HT-29 (cell line): Measurements from ENCODE around the gene MAP3K20. TPM values are rescaled to one million over a fixed set of nuclear protein-coding genes. Genes with fewer than 3 reads are reported as not detected.
A peak's percentile ranks its signal among the peaks of the same experiment; 100 is the strongest.
"Not testable (repeated sequence)": the region's sequence is repeated elsewhere in the genome, so short reads cannot be mapped to it uniquely, and the experiment has no call there.

Experiments
- DNase-seq: peaks from one replicate; pipeline ENCODE4 v3.0.0-alpha.2; 2015; ENCODE audit warnings: low spot score
- total RNA-seq: library from RNA; depleted of rRNA; stranded (reverse); fragments of >200 nt; shearing (Covaris generic); gene quantifications from 2 replicates; pipeline ENCODE4 v1.2.3, GENCODE V29; 2014

MAP3K20 gene
- total RNA-seq, 1 experiment from 2014 or later: 18.4 TPM

DNA sequence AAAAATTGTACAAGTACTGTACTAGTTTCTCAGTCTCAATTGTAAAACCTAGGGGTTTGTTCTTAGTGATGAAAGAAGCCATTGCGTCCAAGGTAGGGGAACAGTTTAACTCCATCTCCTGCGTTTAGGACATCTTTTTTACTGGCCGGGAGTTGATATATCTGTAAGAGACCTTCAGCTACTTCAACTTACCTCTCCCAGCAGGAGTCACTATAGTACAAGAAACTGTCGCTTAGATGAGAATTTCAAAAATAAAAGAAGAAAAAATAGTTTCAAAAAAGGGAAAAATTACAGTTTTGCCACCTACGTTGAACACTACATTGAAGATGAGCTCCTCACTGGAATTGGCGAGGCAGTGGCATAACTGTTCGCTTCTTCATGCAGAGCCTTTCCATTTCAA is 122.7 kb downstream of the MAP3K20 start:
- no peak for DNase-seq

DNA sequence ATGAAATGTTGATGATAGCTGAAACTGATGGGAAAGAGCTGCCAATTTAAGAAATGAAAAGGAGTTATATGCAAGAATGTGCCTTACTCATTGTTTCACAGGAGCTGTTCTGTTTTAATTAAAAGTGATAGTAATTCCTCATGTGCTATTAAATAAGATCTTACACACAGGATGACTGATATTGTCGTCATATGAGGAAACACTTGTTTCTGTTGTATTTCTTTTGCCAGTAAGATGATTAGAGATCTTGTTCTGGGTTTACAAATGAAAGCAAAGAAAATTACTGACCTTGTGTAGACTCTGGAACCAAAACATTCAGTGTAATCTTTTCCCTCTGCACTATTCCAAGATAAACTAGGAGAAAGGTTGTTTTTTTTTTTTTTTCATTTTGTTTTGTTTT is 123.6 kb downstream of the MAP3K20 start:
- no peak for DNase-seq

DNA sequence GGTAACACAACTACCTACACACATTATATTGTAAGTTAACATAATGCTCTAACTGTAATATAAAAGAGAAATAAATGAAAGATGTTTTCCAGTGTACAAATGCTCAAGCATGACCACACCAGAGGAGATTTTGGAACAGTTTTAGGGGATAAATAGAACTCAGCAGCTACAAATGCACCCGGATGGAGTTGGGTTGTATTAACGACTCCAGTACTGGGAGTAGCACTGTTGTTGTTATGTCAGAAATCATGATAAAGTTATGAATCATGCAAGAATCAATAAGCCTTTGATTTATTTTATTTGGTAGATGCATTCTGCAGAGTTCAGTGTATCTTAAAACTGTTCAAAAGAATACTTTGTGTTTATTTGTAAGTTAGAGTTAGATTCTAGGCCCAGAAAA is 126.9 kb downstream of the MAP3K20 start:
- DNase-seq: peak; percentile 36

DNA sequence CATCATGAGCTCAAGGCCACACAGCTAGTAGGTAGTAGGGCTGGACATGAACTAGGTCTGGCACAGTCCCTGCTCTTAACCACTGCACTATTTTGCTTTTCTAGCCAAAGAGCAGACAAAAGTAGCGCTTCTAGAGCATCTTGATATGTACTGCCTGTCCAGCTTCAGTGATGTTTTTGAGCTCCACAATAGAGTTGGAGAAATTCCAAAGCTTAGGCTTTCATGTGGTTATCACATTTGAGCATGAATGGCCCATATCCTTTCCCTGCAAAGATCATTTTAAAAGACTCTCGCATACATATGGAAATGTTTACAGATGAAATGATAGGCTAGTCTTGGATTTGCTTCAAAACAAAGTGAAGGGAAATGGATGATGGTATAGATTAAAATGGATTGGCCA is 128.7 kb downstream of the MAP3K20 start:
- no peak for DNase-seq

DNA sequence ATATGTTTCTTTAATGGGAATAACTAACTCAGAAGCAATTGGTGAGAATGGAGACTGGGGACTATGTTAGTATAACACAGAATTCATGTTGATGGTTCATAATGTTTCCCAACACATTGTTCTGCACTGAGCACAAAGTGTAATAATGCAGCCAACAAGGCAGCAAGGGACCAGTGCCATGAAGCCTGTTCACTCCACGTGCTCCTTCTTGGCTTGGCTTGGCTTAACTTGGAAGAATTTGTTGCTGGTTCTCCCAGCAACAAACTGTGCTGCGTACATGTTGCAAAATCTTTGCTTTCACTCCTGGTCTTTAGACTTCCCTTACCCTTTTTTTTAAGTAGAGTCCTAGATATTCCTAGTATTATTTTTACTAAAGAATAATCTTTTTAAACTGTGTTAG is 129.7 kb downstream of the MAP3K20 start:
- DNase-seq: no peak

DNA sequence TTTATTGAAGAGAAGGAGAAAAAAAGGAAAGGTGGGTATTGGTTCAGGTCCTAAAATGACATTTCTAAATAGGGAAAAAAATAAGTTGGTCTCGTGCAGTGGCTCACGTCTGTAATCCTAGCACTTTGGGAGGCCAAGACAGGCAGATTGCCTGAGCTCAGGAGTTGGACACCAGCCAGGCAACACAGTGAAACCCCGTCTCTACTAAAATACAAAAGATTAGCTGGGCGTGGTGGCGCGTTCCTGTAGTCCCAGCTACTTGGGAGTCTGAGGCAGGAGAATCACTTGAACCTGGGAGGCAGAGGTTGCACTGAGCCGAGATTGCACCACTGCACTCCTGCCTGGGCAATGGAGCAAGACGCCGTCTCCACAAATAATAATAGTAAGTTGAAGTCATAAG is 131.5 kb downstream of the MAP3K20 start:
- DNase-seq: not testable (repeated sequence)

DNA sequence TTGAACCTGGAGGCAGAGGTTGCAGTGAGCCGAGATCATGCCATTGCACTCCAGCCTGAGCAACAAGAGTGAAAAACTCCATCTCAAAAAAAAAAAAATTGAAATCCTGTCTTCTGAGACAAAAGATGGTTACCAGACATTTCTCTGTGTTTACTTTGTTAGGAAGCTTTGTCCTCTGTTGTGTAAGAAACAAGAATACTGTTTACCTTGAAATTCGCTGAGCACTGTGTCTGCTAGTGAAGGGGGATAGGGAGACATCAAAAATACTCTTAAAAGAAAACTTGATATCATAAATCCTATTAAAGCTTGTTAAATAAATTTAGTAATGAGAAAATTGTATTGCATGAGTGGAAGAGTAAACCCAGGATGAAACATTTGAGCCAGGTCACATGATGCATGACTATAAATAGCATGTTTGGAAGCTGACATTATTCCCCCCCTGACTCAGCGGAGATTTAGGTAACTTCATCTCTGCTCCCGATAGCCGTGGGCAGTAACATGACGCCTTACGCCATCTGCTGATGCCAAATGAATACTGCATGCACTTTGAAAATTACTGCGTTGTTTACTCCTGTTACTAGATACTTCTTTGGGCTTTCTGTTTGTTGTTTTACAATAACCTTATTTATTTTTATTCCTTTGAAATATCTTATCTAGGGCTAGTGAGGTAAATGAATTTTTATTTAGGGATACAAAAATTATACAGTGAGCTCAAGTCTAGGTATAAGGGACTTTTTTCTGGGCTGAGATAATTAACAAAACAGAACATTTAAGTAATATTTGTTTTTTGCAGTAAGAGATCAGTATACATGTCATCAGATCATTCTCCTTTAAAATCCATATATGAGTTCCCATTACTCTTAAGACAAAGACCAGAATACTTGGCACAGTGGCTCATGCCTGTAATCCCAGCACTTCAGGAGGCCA is 134.9 kb downstream of the MAP3K20 start:
- peak; percentile 79 for DNase-seq

DNA sequence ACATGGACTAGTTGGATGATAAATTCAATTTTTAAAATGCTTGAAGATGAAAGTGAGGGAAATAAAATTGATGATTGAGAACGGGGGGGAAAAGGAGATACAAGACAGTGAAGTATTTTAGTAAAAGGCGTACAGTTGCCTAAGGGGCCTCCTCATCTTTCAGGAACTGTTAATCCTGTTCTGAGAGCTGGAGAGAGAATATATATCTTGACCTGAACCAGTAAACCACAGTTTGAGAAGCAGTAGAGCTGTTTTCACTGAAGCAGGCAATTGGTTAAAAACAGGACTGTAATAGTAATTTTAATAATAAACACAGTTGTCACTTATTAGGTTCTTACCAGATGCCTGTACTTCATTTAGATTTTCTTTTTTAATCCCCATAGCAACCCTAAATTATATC is 137.5 kb downstream of the MAP3K20 start:
- no peak for DNase-seq

DNA sequence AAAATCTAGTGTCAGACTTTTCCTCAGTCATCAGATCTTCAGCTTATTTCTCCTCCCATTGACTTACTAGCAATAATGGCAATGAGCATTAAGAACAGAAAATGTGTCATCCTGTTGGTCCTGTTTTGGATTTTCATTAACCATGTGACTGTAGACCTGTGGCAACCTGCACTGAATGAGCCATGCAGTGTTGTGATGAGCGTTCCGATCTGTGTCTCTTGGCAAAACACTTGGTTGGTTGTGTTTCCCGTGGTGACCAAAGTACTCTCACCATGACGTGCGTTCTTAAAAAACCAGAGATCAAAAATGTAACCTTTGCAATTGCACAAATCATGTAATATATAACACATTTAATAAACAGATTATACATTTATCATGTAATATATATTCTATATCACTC is 138.6 kb downstream of the MAP3K20 start:
- no peak for DNase-seq

DNA sequence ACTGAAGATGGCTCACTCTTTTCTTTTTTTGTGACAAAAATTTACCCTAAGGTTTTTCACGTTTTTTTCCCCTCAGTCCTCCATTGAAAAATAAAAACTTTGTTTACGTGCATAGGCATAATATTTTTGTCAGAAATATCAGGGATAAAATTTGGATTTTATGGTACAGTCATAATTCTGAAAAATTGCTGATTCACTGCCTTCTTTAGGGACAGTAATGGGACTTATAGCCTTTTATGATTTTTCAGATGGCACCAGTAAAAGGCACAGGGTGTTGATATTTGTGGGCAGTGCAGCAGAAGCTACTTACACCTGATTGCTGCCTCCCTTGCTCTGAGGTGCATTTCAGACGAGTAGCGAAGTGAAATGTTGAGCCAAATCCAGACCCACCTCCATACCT is 139.7 kb downstream of the MAP3K20 start:
- no peak for DNase-seq

DNA sequence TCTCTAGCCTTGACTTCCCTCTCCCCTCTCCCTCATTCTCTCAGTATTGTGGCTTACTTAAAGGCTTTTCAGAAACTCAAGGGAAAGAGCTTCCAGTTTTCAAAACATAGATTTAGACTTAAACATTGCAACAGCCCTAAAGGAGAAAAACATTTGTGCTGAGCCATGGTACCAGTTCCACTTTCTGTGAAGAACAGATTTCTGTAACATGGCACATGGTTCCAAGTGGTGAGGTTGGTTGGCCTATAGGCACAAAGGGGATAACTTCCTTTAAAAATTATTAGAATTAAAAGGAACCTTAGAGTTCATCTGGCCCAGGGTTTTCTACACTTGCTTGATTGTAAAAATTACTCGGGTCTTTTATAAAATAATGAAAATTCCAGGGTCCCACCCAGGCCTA is 140.4 kb downstream of the MAP3K20 start:
- DNase-seq: no peak

DNA sequence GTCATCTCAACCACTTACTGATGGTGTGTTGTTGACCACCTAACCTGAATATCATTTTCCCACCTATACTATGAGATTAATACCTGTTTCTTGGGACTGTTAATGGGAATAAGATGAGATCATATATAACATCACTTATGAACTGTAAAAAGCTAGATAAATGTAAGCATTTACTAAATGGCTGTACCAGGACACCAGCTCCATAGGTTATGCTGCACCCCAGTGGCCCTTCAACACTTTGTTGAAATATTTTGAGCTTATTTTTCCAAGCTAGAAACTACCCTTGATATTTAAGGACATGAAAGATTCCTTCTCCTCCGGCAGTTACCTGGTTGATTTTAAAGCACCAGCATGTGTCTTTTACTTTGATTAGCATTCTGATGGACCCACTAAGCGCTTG is 141.0 kb downstream of the MAP3K20 start:
- no peak for DNase-seq

DNA sequence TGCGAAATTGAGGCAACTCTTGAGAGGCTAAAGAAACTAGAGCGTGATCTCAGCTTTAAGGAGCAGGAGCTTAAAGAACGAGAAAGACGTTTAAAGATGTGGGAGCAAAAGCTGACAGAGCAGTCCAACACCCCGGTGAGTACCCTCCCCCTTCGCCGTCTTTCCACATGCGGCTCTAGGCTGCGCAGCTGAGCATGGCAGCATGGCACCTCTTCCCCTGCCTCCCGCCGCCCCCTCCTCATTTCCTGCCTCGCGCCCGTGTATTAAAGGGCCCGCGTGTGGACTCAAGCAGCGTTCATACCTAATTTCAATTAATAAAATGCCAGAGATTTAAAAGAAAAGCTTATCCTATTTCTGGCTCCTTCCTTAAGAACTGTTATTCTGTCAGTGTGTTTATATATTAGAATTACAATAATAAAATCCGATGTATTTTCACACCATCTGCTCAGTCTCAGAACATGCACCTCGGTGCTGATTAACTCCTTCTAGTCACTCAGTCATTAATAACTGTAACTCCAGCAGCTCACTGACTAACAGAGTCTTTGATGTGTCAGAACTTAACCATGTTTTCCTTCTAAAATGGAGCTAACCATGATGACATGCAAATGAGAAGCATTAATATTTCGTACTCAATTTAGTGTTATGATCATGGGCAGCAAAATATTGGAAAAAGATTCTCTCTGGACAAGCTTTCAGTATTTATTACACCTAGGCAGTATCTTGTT is 141.6 kb downstream of the MAP3K20 start:
- DNase-seq: no peak

DNA sequence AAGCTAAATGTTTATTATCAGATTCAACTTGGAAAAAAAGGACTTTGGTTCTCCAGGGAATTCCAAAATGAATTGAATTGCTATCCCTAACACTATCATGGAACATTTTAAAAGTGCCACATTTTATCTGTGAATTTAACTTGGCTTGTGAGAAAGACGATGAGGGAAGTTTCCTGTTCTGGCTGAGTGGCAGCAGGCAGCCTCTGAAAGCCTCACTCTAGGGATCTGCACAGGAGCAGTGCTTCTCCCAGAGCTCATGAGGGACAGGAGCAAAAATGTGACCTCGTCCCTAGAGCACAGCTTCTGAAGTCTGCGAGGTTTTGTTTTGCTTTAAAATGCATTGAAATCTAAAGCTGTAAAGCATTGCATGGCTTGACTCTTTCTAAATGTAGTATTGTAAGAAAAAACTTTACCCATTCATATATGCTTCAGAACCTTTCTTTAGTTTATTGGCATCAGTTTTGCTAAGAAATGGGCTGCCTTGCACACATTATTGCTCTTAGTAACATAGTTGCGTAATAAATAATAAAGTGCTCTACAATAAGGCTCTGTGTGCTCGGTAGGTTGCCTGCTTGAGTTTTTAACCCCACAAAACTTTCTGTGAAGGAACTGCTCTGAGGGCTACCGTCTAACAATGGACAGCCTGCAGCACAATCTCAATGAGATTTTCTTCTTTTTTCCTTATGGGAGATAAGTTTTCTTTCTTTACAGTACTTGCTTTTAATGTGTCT is 142.8 kb downstream of the MAP3K20 start:
- peak; percentile 50 for DNase-seq

DNA sequence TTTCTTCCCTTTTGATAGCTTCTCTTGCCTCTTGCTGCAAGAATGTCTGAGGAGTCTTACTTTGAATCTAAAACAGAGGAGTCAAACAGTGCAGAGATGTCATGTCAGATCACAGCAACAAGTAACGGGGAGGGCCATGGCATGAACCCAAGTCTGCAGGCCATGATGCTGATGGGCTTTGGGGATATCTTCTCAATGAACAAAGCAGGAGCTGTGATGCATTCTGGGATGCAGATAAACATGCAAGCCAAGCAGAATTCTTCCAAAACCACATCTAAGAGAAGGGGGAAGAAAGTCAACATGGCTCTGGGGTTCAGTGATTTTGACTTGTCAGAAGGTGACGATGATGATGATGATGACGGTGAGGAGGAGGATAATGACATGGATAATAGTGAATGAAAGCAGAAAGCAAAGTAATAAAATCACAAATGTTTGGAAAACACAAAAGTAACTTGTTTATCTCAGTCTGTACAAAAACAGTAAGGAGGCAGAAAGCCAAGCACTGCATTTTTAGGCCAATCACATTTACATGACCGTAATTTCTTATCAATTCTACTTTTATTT is 145.6 kb downstream of the MAP3K20 start:
- DNase-seq: no peak

DNA sequence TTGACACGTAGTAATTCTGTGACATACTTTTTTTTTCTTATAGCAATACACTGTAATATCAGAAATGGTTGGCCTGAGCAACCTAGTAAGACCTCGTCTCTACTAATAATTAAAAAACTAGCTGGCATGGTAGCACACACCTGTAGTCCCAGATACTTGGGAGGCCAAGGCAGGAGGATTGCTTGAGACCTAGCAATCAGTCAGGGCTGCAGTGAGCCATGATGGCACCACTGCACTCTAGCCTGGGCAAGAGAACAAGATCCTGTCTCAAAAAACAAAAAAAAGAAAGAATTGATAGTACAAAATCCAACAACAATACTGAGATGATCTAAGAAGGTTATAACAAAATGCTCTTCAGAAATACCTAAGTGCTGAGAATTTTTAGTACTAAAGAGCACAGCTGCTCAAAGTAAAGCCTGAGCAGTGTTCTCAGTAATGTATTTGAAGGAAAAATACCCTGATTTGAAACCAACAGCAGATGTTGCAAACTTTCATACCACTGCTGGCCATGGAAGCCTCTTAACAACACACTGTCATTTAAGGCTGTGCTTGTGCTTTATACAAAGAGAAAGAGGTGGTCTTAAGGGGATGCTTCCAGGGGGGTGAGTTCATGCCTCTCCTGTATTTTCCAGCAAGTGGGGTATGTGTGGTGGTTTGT is 146.4 kb downstream of the MAP3K20 start:
- DNase-seq: no peak

DNA sequence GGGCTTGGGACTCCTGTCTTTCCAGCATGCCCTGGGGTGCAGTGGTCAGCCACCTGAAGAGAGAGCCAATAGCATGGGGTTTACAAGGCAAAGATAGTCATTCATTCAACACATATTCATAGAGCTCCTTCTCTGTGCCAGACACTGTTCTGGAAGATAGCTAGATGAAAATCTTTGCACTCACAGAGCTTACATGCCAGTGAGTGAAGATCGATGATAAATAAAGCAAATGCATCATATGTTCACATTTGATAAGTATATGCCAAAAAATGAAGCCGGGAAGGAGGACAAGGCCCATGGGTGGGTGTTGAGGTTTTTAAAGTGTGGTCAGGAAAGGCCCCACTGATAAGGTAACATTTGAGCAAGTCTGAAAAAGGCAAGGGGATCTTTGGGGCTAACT is 148.2 kb downstream of the MAP3K20 start:
- no peak for DNase-seq

DNA sequence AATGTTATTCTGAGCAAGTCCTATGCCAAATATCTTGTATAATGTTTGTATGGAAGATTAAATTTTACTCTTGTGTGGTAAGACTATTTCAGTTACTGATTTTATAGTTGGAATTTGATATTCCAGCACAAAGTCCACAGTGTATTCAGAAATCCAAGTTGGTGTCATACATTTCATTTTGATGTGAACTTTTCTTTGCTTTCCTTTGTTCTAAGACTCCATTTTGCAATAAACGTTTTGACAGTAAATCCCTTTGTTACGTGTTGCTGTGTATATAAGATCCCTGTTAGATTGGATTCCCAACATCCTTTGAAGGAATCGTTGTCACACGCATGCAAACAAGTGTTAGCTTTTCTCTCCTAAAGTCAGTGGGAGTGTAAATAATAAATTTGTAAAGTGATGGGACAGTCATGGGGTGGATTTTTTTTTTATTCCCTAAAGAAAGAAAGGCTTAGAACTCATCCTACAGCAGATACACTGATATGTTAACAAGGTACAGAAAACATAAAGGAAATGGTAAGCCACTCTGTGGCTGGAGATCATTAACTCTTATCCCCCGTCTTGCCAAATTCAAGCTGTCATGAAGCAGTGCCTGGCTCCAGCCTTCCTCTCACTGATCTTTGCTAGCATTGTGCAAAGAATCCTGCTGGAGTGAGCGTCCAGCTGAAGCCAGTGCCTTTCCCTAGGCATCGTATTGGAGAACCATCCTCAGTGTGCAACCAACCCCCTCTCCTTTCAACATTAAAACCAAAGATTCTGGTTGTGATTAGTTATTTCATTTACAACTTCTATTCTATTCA is 151.5 kb downstream of the MAP3K20 start:
- peak; percentile 76 for DNase-seq

DNA sequence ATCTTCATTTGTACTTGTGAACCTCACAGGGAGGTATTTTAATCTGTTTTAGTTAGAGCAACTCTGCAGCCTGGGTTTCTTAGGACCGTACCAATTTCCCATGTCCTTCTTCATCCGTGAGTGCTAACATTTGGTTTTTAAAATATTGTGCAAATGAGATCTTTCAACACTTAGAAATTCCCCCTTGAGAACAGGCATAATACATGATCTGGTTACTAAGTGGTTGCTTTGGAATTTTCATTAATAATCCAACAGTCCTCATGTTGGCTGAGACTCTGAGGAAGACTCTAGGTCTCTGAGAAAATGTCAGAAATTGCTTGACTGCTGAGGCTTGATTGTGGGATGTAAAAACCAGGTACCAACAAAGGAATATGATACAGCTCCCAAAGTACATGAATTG is 153.4 kb downstream of the MAP3K20 start:
- DNase-seq: no peak

DNA sequence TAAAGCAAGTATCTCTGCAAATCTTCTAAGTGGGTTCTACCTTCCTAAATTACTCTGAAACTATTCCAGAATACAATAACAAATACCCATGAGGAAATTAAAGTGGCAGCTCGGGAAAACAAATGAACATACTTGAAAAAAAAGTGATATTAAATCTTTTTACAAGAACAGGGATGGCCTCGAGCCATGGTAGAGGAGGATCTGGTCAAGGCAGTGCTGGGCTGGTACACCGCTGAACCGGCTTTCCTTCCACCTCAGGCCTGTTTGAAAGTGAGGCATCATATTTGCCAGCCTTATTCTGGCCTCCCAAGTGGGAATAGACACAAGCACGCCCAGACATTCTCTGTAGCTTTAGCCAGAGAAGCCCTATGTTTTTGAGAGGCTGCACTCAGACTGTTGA is 154.5 kb downstream of the MAP3K20 start:
- no peak for DNase-seq

DNA sequence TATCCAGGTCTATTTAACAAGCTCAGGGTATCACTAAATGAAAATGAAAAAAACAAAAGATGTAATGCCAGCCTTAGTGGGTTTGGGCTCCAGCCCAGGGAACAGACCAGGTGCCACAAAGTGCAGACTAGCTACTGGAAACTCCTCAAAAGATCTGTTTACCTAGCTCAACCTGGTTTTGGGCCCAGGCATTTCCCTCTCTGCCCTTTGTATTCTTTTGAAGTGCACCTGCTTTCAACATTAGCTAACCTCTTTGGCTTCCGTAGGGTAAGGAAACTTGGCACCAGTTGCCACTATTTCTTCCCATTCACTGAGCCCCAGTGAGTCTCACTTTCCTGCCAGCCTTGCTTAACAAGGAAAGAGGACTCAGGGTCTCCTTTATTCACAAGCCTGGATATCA is 155.4 kb downstream of the MAP3K20 start:
- peak; percentile 76 for DNase-seq
